Lower leg skin (tissue), 4 donors: ENCODE results near the gene EMX2. TPM values are rescaled to one million over a fixed set of nuclear protein-coding genes. Genes with fewer than 3 reads are reported as not detected.

Experiments used
- DNase-seq, 2 donors: peaks; one replicate each; pipeline ENCODE4 v3.0.0-alpha.2; 2019; ENCODE audit warnings: low spot score in 2 of 2
- H3K4me3 ChIP-seq: fragments of 200-600 bp; sonication (generic); 2 replicates; pipeline ENCODE4 v1.5.1; 2017; ENCODE audit warnings: mild to moderate bottlenecking, low read depth; ENCODE audit not compliant: poor library complexity, severe bottlenecking
- CTCF ChIP-seq, 3 donors: fragments of 450-650 bp; IDR thresholded peaks; one replicate each; pipeline ENCODE4 v1.5.1; 2016; ENCODE audit warnings: antibody characterized with exemption in 3 of 3, mild to moderate bottlenecking in 3 of 3, moderate library complexity in 2 of 3
- POLR2A ChIP-seq, 2 donors: fragments of 450-650 bp; IDR thresholded peaks; one replicate each; pipeline ENCODE4 v1.6.1; 2016 to 2017; ENCODE audit warnings: antibody characterized with exemption in 2 of 2, mild to moderate bottlenecking in 1 of 2, moderate library complexity in 1 of 2
- WGBS, 2 donors: methylation state at CpG; one replicate each; pipeline ENCODE4 v1.1.5; 2018; 5-methylcytosine and 5-hydroxymethylcytosine counted together
- intact Hi-C: fragments of 100-400 bp; cut with DNase I; formaldehyde crosslinking; loops from one replicate; pipeline ENCODE4 v1.15.0; 2023; ENCODE audit warnings: low total_unique reads
- total RNA-seq, 4 donors: library from RNA; depleted of rRNA; stranded (reverse); fragments of >200 nt; gene quantifications; one replicate each; pipeline ENCODE4 v1.1.0, GENCODE V29; 2016

Gene EMX2
- total RNA-seq, 4 donors from 2014 or later, result 3.7 to 10.4 (median 7.2) TPM

- no peak overlapping the region for H3K4me3 ChIP-seq
- whole genome bisulfite sequencing, 2 donors, result 70 to 73% methylated on average over 5 of the region's 5 CpGs
- TF ChIP-seq CTCF (IDR thresholded peaks at IDR 0.05) (no peak), POLR2A (IDR thresholded peaks at IDR 0.05) (no peak)
- intact Hi-C loops, result no loop called here
- no peak for DNase-seq
These were observed 52.2 kb downstream of the EMX2 start for GRCh38 chr10:117594722-117595121.

DNA sequence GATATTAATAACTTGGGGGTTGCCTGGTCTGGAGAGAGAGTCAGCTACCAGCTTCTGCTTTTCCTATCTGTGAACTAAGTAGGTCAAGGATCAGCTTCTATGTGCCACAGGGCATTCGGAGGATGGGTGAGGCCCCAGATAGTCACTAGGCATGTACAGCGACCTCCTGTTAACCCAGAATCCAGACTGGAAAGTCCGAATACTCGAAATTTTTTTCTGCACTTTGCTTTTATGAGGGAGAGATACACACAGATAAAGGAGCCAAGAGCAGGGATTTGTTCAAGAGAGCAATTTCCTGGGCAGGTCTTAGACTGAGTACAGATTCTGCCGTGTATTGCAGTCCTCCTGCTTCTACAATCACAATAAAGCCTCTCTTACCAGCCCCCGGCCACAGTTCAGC is 54.2 kb downstream of the EMX2 start:
- 52 to 73% methylated on average over 6 of the region's 6 CpGs for WGBS, 2 donors
- no peak overlapping the region for H3K4me3 ChIP-seq
- intact Hi-C loops, result no loop called here
- no peak for TF ChIP-seq CTCF (IDR thresholded peaks at IDR 0.05)
- no peak for TF ChIP-seq POLR2A (IDR thresholded peaks at IDR 0.05)
- DNase-seq, result no peak

- intact Hi-C loops, result no loop called here
- no peak for TF ChIP-seq POLR2A (IDR thresholded peaks at IDR 0.05)
- no peak for TF ChIP-seq CTCF (IDR thresholded peaks at IDR 0.05)
- no peak overlapping the region for H3K4me3 ChIP-seq
- no peak for DNase-seq
These were observed 54.7 kb downstream of the EMX2 start for GRCh38 chr10:117597216-117597615.

Other genes starting within 250 kb of the EMX2 start
- 10 to 100 TPM; 20.6 to 29.4 (median 27.8) TPM for gene PDZD8, start 167.3 kb upstream of the EMX2 start, total RNA-seq